ENCODE measurements around the gene ITPA.

DNA sequence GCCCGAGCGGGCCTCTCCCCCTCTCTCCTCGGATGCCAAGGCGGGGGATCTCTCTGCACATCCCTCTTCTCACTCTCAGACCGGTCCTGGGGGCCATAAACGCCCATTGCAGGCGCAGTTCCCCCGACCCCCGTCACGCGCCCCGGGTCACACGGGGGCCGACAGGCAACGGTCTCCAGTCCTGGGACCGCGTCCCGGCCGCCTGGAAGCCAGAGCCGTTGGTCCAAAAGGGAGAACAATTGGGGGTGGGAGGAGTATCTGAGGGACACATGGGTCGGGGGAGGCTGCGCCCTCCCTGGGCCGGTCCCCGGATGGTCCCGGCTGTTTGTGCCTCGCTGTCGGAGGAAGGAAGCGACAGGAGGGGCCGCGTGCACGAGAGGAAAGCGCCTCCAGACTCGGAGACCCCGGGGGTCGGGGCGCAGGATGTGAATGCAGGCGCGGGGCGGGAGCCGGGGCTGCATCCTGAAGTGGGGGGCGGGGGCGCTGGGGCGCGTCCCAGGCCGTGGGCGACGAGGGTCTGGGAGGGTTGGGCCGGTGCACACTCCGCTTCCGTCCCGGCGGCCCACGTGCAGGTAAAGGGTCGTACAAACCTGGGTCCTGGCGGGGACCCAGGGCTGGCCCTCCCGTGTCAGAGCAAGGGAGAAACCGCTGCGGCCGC lies 28.8 kb downstream of the ITPA start:
- no peak for TF ChIP-seq KAT7 (CRISPR knock-in tag; IDR thresholded peaks at IDR 0.05; ENCODE audit: borderline replicate concordance)
- TF ChIP-seq, protein P1, sequence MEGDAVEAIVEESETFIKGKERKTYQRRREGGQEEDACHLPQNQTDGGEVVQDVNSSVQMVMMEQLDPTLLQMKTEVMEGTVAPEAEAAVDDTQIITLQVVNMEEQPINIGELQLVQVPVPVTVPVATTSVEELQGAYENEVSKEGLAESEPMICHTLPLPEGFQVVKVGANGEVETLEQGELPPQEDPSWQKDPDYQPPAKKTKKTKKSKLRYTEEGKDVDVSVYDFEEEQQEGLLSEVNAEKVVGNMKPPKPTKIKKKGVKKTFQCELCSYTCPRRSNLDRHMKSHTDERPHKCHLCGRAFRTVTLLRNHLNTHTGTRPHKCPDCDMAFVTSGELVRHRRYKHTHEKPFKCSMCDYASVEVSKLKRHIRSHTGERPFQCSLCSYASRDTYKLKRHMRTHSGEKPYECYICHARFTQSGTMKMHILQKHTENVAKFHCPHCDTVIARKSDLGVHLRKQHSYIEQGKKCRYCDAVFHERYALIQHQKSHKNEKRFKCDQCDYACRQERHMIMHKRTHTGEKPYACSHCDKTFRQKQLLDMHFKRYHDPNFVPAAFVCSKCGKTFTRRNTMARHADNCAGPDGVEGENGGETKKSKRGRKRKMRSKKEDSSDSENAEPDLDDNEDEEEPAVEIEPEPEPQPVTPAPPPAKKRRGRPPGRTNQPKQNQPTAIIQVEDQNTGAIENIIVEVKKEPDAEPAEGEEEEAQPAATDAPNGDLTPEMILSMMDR (IDR thresholded peaks at IDR 0.05) = no peak
